DMS53 (cell line): Measurements from ENCODE around the gene COPRS.

Source experiments
- DNase-seq: peaks from one replicate; lab custom pipeline; 2025; lab: John Stamatoyannopoulos, UW

COPRS gene

GRCh38 chr17:31807846-31808245 is 51.2 kb downstream of the COPRS start:
- no peak for DNase-seq

GRCh38 chr17:31806921-31807320 is 52.1 kb downstream of the COPRS start:
- no peak for DNase-seq

GRCh38 chr17:31803494-31804213 is 55.4 kb downstream of the COPRS start:
- DNase-seq: peak; percentile 95

GRCh38 chr17:31802502-31802901 is 56.5 kb downstream of the COPRS start:
- DNase-seq: peak; percentile 30
